ENCODE measurements around the gene HS2ST1.

The HS2ST1 gene

GRCh38 chr1:86965012-86965826 is 50.8 kb downstream of the HS2ST1 start:
- TF ChIP-seq MAX (IDR thresholded peaks at IDR 0.05; ENCODE audit: low read depth, low read length) (no peak), CTCF (IDR thresholded peaks at IDR 0.05; ENCODE audit: low read depth, low read length) (peak; percentile 36), POLR2A (IDR thresholded peaks at IDR 0.05; ENCODE audit: extremely low read depth, insufficient read length) (no peak)
- no peak overlapping the region for H3K4me3 ChIP-seq (ENCODE audit: low read depth, low read length)
- DNase-seq (ENCODE audit: low read depth), result peak; percentile 36

GRCh38 chr1:86965827-86966182 is 51.4 kb downstream of the HS2ST1 start:
- DNase-seq (ENCODE audit: low read depth), result no peak
- no peak for TF ChIP-seq MYC (IDR thresholded peaks at IDR 0.05; ENCODE audit: low read depth, low read length)
- TF ChIP-seq MAX (IDR thresholded peaks at IDR 0.05; ENCODE audit: low read depth, low read length), result no peak
- TF ChIP-seq POLR2A (IDR thresholded peaks at IDR 0.05; ENCODE audit: extremely low read depth, insufficient read length), result no peak
- TF ChIP-seq CTCF (IDR thresholded peaks at IDR 0.05; ENCODE audit: low read depth, low read length), result no peak

GRCh38 chr1:86970938-86971337 is 56.5 kb downstream of the HS2ST1 start:
- H3K4me3 ChIP-seq (ENCODE audit: low read depth, low read length), result no peak overlapping the region
- DNase-seq (ENCODE audit: low read depth), result no peak
- no peak for TF ChIP-seq POLR2A (IDR thresholded peaks at IDR 0.05; ENCODE audit: extremely low read depth, insufficient read length)
- TF ChIP-seq MAX (IDR thresholded peaks at IDR 0.05; ENCODE audit: low read depth, low read length), result no peak
- TF ChIP-seq CTCF (IDR thresholded peaks at IDR 0.05; ENCODE audit: low read depth, low read length), result no peak
- TF ChIP-seq MYC (IDR thresholded peaks at IDR 0.05; ENCODE audit: low read depth, low read length), result no peak

More at GRCh38 chr1:86965827-86966182, 51.4 kb downstream of the HS2ST1 start:
- no peak overlapping the region for H3K4me3 ChIP-seq (ENCODE audit: low read depth, low read length)

GRCh38 chr1:86971778-86972177 is 57.3 kb downstream of the HS2ST1 start:
- H3K4me3 ChIP-seq (ENCODE audit: low read depth, low read length), result no peak overlapping the region
- DNase-seq (ENCODE audit: low read depth), result no peak
- TF ChIP-seq MYC (IDR thresholded peaks at IDR 0.05; ENCODE audit: low read depth, low read length), result no peak
- TF ChIP-seq POLR2A (IDR thresholded peaks at IDR 0.05; ENCODE audit: extremely low read depth, insufficient read length), result no peak
- no peak for TF ChIP-seq CTCF (IDR thresholded peaks at IDR 0.05; ENCODE audit: low read depth, low read length)
- no peak for TF ChIP-seq MAX (IDR thresholded peaks at IDR 0.05; ENCODE audit: low read depth, low read length)

- DNase-seq (ENCODE audit: low read depth), result no peak
- TF ChIP-seq MAX (IDR thresholded peaks at IDR 0.05; ENCODE audit: low read depth, low read length) (no peak), POLR2A (IDR thresholded peaks at IDR 0.05; ENCODE audit: extremely low read depth, insufficient read length) (no peak), MYC (IDR thresholded peaks at IDR 0.05; ENCODE audit: low read depth, low read length) (no peak)
- no peak overlapping the region for H3K4me3 ChIP-seq (ENCODE audit: low read depth, low read length)
Observed at GRCh38 chr1:86972262-86972661, 57.8 kb downstream of the HS2ST1 start.

GRCh38 chr1:86975993-86976550 is 61.6 kb downstream of the HS2ST1 start:
- no peak for TF ChIP-seq POLR2A (IDR thresholded peaks at IDR 0.05; ENCODE audit: extremely low read depth, insufficient read length)
- TF ChIP-seq MAX (IDR thresholded peaks at IDR 0.05; ENCODE audit: low read depth, low read length), result no peak
- no peak for TF ChIP-seq MYC (IDR thresholded peaks at IDR 0.05; ENCODE audit: low read depth, low read length)
- TF ChIP-seq CTCF (IDR thresholded peaks at IDR 0.05; ENCODE audit: low read depth, low read length), result no peak
- no peak for DNase-seq (ENCODE audit: low read depth)
- no peak overlapping the region for H3K4me3 ChIP-seq (ENCODE audit: low read depth, low read length)

Data from NB4 (cell line).